ENCODE data around the gene PAQR4.
A peak's percentile ranks its signal among the peaks of the same experiment; 100 is the strongest.
"Not testable (repeated sequence)": the region's sequence is repeated elsewhere in the genome, so short reads cannot be mapped to it uniquely, and the experiment has no call there.

PAQR4 gene

GRCh38 chr16:2968738-2969544 is at the start of gene PAQR4:
Gene PAQR4, plus strand, starts transcription at chr16:2969348. Its CDS starts 327 bp downstream, at chr16:2969675.
- DNase-seq (ENCODE audit: low read depth), result peak; percentile 68

GRCh38 chr16:2919511-2920255 is 49.5 kb upstream of the PAQR4 start:
- peak; percentile 32 for DNase-seq (ENCODE audit: low read depth)

GRCh38 chr16:2923481-2923880 is 45.7 kb upstream of the PAQR4 start:
- no peak for DNase-seq (ENCODE audit: low read depth)

GRCh38 chr16:2924901-2925755 is 44.0 kb upstream of the PAQR4 start:
- no peak for DNase-seq (ENCODE audit: low read depth)

GRCh38 chr16:2925951-2926649 is 43.0 kb upstream of the PAQR4 start:
- no peak for DNase-seq (ENCODE audit: low read depth)

- no peak for DNase-seq (ENCODE audit: low read depth)
These were observed 42.5 kb upstream of the PAQR4 start for GRCh38 chr16:2926650-2926999.

- peak; percentile 77 for DNase-seq (ENCODE audit: low read depth)
These were observed 42.0 kb upstream of the PAQR4 start for GRCh38 chr16:2927010-2927646.

- DNase-seq (ENCODE audit: low read depth), result not testable (repeated sequence)
These were observed 41.0 kb upstream of the PAQR4 start for GRCh38 chr16:2928151-2928550.

- DNase-seq (ENCODE audit: low read depth), result no peak
These were observed 40.4 kb upstream of the PAQR4 start for GRCh38 chr16:2928796-2929195.

GRCh38 chr16:2929693-2930092 is 39.5 kb upstream of the PAQR4 start:
- no peak for DNase-seq (ENCODE audit: low read depth)

GRCh38 chr16:2930236-2930635 is 38.9 kb upstream of the PAQR4 start:
- DNase-seq (ENCODE audit: low read depth), result no peak

GRCh38 chr16:2931231-2931914 is 37.8 kb upstream of the PAQR4 start:
- DNase-seq (ENCODE audit: low read depth), result not testable (repeated sequence)

- DNase-seq (ENCODE audit: low read depth), result no peak
These were observed 36.0 kb upstream of the PAQR4 start for GRCh38 chr16:2933136-2933535.

GRCh38 chr16:2933701-2934100 is 35.4 kb upstream of the PAQR4 start:
- no peak for DNase-seq (ENCODE audit: low read depth)

- no peak for DNase-seq (ENCODE audit: low read depth)
These were observed 34.7 kb upstream of the PAQR4 start for GRCh38 chr16:2934450-2934849.

- no peak for DNase-seq (ENCODE audit: low read depth)
These were observed 32.6 kb upstream of the PAQR4 start for GRCh38 chr16:2936436-2937011.

- DNase-seq (ENCODE audit: low read depth), result no peak
These were observed 32.0 kb upstream of the PAQR4 start for GRCh38 chr16:2937170-2937569.

- DNase-seq (ENCODE audit: low read depth), result no peak
These were observed 30.9 kb upstream of the PAQR4 start for GRCh38 chr16:2938206-2938605.

- no peak for DNase-seq (ENCODE audit: low read depth)
These were observed 29.2 kb upstream of the PAQR4 start for GRCh38 chr16:2939968-2940367.

- no peak for DNase-seq (ENCODE audit: low read depth)
These were observed 27.1 kb upstream of the PAQR4 start for GRCh38 chr16:2942045-2942444.
